ENCODE measurements around the gene GMPPB.
"Not testable (repeated sequence)": the region's sequence is repeated elsewhere in the genome, so short reads cannot be mapped to it uniquely, and the experiment has no call there.

The GMPPB gene

GRCh38 chr3:49712631-49713317 lies 11.0 kb downstream of the GMPPB start:
- DNase-seq = no peak

DNA sequence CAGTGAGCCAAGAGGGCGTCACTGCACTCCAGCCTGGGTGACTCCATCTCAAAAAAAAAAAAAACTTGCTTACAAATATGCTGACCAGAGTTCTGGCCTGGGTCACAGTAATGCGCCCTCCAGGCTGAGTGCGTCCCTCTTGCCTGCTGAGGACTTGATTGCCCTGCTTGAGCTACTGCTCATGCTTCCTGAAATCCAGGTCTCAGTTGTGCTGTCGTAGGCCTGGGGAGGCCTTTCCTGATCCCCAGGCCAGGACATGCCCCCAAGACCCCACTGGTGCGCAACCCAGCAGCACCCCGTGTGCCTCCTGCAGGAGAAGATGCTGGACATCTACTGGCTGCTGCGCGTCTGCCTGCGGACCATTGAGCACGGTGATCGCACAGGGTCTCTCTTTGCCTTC lies 11.6 kb downstream of the GMPPB start:
- DNase-seq = no peak

DNA sequence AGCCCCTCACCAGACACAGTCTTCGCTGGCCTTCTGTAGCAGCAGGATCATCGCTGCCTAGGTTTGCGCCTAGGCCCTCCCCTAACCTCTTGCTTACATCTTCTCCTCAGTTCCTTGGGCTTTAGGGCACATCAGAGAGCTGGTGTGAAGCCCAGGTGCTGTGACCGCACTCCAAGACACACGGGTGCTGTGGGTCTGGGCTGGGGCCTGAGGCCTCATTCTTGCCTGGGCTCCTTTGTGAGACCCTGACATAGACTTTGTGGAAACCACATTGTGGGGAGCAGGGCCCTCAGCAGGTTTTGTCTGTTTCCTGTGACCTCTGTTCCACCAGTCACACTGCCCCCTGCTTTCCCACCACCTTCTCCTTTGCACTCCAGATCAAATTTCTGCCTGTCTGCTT lies 12.3 kb downstream of the GMPPB start:
- no peak for DNase-seq

- DNase-seq = no peak
Observed at GRCh38 chr3:49709852-49710251, 13.9 kb downstream of the GMPPB start.

- DNase-seq = no peak
Observed at GRCh38 chr3:49707113-49707480, 16.7 kb downstream of the GMPPB start.

DNA sequence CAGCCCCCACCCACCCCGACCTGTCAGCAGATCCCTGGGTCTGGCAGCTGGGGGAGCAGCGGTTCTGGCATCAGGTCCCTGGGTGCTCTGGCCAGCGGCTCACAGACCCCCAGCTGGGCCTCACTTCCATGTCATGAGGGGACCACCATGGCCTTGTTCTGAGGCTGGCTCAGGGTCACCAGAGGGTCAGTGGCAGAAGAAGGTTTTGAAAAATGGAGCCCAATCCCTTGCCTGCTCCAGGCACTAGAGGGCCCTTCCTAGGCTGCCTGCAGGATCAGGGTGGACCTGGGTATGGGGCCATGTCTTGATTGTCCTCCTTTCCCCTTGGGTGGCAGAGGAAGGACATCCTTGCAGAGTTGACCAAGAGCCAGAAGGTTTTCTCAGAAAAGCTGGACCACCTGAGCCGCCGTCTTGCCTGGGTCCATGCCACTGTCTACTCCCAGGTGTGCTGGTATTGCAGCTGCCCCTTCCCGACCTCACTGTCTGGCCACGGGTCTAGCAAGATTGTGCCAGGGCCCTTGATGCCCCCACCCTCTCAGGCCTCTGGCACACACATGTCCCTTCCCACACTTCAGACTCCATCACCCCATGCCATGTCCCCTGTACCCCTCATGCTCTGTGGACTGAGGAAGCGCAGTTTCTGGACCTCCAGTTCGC lies 17.2 kb downstream of the GMPPB start:
- no peak for DNase-seq

- DNase-seq = no peak
Observed at GRCh38 chr3:49705390-49705960, 18.3 kb downstream of the GMPPB start.

GRCh38 chr3:49704629-49705028 lies 19.1 kb downstream of the GMPPB start:
- no peak for DNase-seq

- no peak for DNase-seq
Observed at GRCh38 chr3:49703956-49704355, 19.8 kb downstream of the GMPPB start.

- DNase-seq = peak; percentile 57
Observed at GRCh38 chr3:49703443-49703927, 20.3 kb downstream of the GMPPB start.

- no peak for DNase-seq
Observed at GRCh38 chr3:49702672-49703071, 21.1 kb downstream of the GMPPB start.

DNA sequence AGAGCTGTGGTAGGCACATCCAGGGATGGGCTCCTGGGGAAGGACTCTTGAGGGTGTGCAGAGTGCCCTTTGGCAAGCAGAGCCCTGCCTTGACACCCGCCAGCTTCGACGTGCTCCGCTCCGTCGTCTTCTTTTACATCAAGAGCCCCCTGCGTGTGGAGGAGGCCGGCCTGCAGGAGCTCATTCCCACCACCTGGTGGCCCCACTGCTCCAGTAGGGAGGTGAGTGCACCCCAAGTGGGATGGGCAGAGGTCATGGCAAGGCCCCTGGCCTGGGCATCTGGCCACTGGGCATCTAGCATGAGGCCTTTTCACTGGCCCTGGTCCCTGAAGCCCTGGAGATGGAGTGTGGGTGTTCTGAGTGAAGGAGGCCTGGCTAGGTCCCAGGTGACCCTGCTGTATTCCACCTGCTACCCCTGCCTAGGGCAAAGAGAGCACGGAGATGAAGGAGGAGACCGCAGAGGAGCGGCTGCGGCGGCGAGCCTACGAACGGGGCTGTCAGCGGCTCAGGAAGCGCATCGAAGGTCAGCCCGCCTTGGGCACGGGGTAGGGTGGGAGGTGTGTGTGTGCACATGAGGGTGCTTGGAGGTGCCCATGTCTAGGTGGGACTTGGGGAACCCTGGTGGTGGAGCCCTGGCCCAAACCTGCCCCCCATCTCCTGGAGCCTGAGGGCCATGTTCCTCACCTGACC lies 22.2 kb downstream of the GMPPB start:
- no peak for DNase-seq

- DNase-seq = no peak
Observed at GRCh38 chr3:49700453-49701128, 23.2 kb downstream of the GMPPB start.

DNA sequence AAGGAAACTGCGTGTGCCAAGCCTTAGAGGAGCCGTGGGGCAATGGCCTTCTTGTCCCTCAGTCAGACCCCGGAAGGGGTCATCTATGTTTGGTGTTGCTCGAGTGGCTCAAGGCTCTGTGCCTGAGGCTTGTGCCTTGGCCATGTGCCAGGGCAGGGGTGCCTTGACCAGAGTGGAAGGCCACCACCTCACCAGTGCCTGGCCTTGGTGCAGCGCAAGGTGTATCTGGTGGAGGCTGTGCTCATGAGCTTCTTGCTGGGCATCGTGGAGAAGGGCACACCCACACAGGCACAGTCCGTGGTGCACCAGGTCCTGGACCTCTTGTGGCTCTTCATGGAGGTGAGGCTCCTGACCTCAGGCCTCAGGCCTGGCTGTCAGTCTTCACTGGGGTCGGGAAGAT lies 23.7 kb downstream of the GMPPB start:
- DNase-seq = no peak

- no peak for DNase-seq
Observed at GRCh38 chr3:49699281-49699979, 24.3 kb downstream of the GMPPB start.

DNA sequence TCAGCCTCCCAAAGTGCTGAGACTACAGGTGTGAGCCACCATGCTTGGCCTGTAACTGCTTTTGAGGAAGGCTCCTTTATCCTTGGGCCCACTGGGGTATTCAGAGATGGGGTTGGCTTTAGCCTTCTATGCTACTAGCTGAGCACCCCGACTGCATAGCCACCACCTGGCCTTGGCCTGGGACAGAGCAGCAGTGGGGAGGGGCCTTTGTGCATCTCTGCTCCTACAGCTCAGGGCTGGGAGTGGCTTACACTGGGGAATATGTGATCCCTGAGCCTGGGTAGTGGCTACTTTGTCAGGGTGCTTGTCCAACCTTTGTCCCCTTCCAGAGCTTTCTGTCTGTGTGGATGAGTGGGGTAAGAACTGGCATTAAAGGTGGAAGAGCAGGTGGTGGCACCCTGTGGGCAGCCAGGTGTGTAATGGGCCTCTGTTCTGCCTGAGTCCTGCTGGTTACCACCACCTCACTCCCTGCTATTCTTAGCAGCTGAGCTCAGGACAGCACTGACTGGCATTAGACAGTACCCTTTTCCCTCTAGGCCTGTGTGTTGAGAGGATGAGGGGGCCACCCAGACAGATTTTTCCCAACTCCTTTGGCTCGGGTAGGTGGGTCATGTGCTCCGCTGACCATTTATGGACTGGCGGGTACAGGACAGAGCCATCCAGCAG lies 28.3 kb downstream of the GMPPB start:
- not testable (repeated sequence) for DNase-seq

DNA sequence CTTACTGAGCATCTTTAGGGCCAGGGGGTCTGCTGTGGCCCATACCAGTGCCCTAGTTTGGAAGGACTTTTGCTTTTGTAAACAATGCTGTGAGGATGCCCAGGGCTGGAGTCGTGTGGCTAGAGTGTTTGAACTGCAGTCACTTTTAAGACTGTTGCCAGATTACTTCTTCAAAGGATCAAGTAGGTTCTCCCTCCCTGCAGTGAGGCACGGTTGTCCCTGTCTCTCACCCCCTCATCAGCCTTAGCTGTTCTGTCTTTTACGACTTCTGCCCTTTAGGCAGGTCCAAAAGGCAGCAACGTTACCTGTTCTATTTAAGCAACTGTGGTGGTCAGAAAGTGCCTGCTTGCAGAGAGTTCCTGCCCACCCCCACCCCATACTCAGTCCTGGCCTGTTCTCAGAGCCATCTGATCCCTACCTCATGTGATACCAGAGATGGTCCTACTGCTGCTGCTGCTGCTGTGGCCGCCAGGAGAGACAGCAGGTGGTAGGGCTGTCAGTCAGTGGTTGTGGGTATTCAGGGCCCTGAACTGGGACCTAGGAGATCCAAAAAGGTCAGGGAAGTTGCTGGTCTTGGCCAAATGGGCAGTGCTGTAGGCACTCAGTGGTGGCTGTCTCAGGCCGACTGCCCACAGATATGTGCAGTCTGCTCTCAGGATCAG lies 29.2 kb downstream of the GMPPB start:
- not testable (repeated sequence) for DNase-seq

DNA sequence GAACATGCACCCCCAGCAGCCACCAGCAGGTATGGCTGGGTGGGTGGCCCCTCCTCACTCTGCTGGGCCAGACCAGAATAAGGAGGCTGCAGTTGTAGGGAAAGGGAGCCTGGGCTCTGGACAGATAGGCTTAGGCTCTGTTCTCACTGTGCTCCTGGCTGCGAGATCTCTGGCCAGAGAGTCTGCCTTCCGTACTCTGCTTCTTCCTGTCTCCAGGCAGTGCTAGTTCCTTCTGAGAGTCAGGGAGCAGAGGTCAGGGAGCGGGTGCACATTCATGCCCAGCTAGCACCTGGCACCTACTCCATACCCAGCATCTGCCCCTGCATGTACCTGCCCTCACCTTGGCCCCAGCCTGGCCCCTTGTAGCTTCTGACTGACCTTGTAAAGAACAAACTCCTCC lies 32.3 kb downstream of the GMPPB start:
- not testable (repeated sequence) for DNase-seq

DNA sequence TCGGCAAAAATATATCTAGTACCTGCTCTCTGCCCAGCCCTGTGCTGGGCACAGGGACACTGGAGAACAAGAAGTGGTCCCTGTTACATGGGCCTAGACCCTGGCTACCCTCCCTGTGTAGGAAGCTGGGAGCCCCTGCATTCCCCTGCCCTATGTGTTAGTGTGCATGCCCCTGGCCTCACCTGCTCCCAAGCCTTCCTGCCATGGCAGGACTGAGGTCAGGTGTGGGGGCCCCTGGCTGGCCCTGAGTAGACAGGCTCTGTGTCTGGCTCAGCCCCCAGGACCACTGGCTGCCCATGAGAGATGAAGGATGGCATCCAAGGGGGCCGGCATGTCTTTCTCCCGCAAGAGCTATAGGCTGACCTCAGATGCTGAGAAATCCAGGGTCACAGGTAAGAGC lies 32.9 kb downstream of the GMPPB start:
- not testable (repeated sequence) for DNase-seq

- DNase-seq = not testable (repeated sequence)
Observed at GRCh38 chr3:49689908-49690624, 33.7 kb downstream of the GMPPB start.

Data from fibroblast of upper back skin (primary cell).